Measurements from ENCODE around the gene ELL2. TPM values are rescaled to one million over a fixed set of nuclear protein-coding genes. Genes with fewer than 3 reads are reported as not detected.
A peak's percentile ranks its signal among the peaks of the same experiment; 100 is the strongest.

ELL2 gene
- total and polyA plus RNA-seq, 2 of the 13 experiments (the other 11 are each of a cell fraction or from before 2014, with no cell fraction given) = 78.9 to 97.1 TPM

DNA sequence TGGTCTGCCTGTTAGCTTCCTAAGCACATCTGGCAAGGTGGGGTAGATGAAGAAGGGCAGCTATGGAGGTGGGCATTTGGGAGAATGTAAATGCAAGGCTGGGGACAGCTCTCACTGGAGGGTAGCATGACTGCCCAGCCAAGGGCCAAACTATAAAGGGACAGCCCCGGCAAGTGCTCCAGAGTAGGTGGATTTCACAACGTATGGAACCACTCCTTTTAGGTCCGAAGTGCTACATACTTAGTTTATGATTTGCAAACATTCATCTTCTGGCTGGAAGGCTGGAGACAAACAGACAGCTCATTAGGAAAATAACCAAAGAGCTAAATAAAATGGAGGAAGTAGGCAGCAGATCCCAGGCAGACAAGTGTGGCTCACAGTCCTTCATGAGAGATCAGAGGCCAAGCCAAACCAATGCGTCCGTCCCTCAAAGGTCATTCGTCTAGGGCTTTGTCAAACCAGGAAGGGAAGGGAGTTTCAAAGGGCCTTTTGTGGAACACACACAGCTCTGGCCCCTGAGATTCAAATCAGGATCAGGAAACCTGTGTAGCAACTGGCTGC, 96.6 kb downstream of the ELL2 start (continued):
- TF ChIP-seq, protein P1, sequence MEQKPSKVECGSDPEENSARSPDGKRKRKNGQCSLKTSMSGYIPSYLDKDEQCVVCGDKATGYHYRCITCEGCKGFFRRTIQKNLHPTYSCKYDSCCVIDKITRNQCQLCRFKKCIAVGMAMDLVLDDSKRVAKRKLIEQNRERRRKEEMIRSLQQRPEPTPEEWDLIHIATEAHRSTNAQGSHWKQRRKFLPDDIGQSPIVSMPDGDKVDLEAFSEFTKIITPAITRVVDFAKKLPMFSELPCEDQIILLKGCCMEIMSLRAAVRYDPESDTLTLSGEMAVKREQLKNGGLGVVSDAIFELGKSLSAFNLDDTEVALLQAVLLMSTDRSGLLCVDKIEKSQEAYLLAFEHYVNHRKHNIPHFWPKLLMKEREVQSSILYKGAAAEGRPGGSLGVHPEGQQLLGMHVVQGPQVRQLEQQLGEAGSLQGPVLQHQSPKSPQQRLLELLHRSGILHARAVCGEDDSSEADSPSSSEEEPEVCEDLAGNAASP (CRISPR knock-in tag; IDR thresholded peaks at IDR 0.05; ENCODE audit: borderline replicate concordance) = peak; percentile 56; the same call in 1 of the 2 replicates
- TF ChIP-seq ELF4 (CRISPR knock-in tag; IDR thresholded peaks at IDR 0.05; ENCODE audit: borderline replicate concordance) = peak; percentile 55; the same call in 1 of the 2 replicates
- TF ChIP-seq, protein P2, sequence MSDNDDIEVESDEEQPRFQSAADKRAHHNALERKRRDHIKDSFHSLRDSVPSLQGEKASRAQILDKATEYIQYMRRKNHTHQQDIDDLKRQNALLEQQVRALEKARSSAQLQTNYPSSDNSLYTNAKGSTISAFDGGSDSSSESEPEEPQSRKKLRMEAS (IDR thresholded peaks at IDR 0.05) = no peak
- peak; percentile 94 for TF ChIP-seq CEBPB (IDR thresholded peaks at IDR 0.05; ENCODE audit: borderline replicate concordance, low read depth, low read length)
- no peak for TF ChIP-seq ZNF557 (CRISPR knock-in tag; IDR thresholded peaks at IDR 0.05)
- TF ChIP-seq, protein P3, sequence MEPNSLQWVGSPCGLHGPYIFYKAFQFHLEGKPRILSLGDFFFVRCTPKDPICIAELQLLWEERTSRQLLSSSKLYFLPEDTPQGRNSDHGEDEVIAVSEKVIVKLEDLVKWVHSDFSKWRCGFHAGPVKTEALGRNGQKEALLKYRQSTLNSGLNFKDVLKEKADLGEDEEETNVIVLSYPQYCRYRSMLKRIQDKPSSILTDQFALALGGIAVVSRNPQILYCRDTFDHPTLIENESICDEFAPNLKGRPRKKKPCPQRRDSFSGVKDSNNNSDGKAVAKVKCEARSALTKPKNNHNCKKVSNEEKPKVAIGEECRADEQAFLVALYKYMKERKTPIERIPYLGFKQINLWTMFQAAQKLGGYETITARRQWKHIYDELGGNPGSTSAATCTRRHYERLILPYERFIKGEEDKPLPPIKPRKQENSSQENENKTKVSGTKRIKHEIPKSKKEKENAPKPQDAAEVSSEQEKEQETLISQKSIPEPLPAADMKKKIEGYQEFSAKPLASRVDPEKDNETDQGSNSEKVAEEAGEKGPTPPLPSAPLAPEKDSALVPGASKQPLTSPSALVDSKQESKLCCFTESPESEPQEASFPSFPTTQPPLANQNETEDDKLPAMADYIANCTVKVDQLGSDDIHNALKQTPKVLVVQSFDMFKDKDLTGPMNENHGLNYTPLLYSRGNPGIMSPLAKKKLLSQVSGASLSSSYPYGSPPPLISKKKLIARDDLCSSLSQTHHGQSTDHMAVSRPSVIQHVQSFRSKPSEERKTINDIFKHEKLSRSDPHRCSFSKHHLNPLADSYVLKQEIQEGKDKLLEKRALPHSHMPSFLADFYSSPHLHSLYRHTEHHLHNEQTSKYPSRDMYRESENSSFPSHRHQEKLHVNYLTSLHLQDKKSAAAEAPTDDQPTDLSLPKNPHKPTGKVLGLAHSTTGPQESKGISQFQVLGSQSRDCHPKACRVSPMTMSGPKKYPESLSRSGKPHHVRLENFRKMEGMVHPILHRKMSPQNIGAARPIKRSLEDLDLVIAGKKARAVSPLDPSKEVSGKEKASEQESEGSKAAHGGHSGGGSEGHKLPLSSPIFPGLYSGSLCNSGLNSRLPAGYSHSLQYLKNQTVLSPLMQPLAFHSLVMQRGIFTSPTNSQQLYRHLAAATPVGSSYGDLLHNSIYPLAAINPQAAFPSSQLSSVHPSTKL (CRISPR knock-in tag; IDR thresholded peaks at IDR 0.05) = peak; percentile 91
- TF ChIP-seq, protein P4, sequence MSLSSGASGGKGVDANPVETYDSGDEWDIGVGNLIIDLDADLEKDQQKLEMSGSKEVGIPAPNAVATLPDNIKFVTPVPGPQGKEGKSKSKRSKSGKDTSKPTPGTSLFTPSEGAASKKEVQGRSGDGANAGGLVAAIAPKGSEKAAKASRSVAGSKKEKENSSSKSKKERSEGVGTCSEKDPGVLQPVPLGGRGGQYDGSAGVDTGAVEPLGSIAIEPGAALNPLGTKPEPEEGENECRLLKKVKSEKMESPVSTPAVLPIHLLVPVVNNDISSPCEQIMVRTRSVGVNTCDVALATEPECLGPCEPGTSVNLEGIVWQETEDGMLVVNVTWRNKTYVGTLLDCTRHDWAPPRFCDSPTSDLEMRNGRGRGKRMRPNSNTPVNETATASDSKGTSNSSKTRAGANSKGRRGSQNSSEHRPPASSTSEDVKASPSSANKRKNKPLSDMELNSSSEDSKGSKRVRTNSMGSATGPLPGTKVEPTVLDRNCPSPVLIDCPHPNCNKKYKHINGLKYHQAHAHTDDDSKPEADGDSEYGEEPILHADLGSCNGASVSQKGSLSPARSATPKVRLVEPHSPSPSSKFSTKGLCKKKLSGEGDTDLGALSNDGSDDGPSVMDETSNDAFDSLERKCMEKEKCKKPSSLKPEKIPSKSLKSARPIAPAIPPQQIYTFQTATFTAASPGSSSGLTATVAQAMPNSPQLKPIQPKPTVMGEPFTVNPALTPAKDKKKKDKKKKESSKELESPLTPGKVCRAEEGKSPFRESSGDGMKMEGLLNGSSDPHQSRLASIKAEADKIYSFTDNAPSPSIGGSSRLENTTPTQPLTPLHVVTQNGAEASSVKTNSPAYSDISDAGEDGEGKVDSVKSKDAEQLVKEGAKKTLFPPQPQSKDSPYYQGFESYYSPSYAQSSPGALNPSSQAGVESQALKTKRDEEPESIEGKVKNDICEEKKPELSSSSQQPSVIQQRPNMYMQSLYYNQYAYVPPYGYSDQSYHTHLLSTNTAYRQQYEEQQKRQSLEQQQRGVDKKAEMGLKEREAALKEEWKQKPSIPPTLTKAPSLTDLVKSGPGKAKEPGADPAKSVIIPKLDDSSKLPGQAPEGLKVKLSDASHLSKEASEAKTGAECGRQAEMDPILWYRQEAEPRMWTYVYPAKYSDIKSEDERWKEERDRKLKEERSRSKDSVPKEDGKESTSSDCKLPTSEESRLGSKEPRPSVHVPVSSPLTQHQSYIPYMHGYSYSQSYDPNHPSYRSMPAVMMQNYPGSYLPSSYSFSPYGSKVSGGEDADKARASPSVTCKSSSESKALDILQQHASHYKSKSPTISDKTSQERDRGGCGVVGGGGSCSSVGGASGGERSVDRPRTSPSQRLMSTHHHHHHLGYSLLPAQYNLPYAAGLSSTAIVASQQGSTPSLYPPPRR (CRISPR knock-in tag; IDR thresholded peaks at IDR 0.05; ENCODE audit: borderline replicate concordance) = peak; percentile 84; the same call in 1 of the 2 replicates
- TF ChIP-seq ATRX (CRISPR knock-in tag; IDR thresholded peaks at IDR 0.05; ENCODE audit: borderline replicate concordance) = no peak
- TF ChIP-seq ZNF367 (CRISPR knock-in tag; IDR thresholded peaks at IDR 0.05; ENCODE audit: borderline replicate concordance) = no peak
- peak; percentile 75 for TF ChIP-seq HDAC1 (CRISPR knock-in tag; IDR thresholded peaks at IDR 0.05)
- no peak; the same call in none of the 2 replicates for TF ChIP-seq ZNF331 (CRISPR knock-in tag; IDR thresholded peaks at IDR 0.05)
- no peak for TF ChIP-seq SOX6 (IDR thresholded peaks at IDR 0.05)
- peak; percentile 95 for TF ChIP-seq SOX6 (CRISPR knock-in tag; IDR thresholded peaks at IDR 0.05)
- peak; percentile 60; the same call in 1 of the 2 replicates for TF ChIP-seq RBAK (CRISPR knock-in tag; IDR thresholded peaks at IDR 0.05)
- TF ChIP-seq, protein P5, sequence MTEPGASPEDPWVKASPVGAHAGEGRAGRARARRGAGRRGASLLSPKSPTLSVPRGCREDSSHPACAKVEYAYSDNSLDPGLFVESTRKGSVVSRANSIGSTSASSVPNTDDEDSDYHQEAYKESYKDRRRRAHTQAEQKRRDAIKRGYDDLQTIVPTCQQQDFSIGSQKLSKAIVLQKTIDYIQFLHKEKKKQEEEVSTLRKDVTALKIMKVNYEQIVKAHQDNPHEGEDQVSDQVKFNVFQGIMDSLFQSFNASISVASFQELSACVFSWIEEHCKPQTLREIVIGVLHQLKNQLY (CRISPR knock-in tag; IDR thresholded peaks at IDR 0.05) = peak; percentile 64; the same call in 1 of the 2 replicates
- TF ChIP-seq, protein P6, sequence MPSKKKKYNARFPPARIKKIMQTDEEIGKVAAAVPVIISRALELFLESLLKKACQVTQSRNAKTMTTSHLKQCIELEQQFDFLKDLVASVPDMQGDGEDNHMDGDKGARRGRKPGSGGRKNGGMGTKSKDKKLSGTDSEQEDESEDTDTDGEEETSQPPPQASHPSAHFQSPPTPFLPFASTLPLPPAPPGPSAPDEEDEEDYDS (CRISPR knock-in tag; IDR thresholded peaks at IDR 0.05) = peak; percentile 78
- TF ChIP-seq, protein P7, sequence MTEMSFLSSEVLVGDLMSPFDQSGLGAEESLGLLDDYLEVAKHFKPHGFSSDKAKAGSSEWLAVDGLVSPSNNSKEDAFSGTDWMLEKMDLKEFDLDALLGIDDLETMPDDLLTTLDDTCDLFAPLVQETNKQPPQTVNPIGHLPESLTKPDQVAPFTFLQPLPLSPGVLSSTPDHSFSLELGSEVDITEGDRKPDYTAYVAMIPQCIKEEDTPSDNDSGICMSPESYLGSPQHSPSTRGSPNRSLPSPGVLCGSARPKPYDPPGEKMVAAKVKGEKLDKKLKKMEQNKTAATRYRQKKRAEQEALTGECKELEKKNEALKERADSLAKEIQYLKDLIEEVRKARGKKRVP (CRISPR knock-in tag; IDR thresholded peaks at IDR 0.05) = peak in 1 of 2 experiments; percentile 53; a peak in 1 of 4 replicates

All from HepG2 (cell line).